ENCODE measurements around the gene SUFU. TPM values are rescaled to one million over a fixed set of nuclear protein-coding genes. Genes with fewer than 3 reads are reported as not detected.

SUFU gene
- total RNA-seq, 4 donors from 2014 or later: 6.5 to 11.0 (median 9.2) TPM

DNA sequence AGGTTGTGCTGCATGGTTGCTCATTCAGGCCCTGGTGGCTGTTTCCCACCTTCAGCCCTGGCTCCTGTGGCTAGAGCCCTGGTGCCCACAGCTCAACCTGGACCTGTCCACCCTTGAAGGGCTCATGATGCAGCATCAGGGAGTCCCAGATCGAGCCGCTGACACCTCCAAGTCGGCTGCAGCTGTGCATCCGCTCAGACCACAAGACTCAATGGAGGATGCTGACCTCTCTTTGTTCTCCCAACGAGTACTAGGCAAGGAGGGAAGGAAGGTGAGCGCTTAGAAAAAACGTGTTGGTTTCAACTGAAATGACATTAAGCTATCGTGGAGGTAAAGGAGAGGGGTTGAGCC, 43.0 kb upstream of the SUFU start:
- H3K27me3 ChIP-seq: no peaks in the 10 kb centered on the region
- H3K27ac ChIP-seq: peak overlapping the region in 2 of 4 donors; percentile 56 to 62
- no peaks in the 10 kb centered on the region for H3K9me3 ChIP-seq
- peaks cover 0 to 16% (median 2%) of the 10 kb centered on the region in 4 donors for H3K4me1 ChIP-seq
- TF ChIP-seq POLR2A (IDR thresholded peaks at IDR 0.05): no peak
- TF ChIP-seq, protein P1, sequence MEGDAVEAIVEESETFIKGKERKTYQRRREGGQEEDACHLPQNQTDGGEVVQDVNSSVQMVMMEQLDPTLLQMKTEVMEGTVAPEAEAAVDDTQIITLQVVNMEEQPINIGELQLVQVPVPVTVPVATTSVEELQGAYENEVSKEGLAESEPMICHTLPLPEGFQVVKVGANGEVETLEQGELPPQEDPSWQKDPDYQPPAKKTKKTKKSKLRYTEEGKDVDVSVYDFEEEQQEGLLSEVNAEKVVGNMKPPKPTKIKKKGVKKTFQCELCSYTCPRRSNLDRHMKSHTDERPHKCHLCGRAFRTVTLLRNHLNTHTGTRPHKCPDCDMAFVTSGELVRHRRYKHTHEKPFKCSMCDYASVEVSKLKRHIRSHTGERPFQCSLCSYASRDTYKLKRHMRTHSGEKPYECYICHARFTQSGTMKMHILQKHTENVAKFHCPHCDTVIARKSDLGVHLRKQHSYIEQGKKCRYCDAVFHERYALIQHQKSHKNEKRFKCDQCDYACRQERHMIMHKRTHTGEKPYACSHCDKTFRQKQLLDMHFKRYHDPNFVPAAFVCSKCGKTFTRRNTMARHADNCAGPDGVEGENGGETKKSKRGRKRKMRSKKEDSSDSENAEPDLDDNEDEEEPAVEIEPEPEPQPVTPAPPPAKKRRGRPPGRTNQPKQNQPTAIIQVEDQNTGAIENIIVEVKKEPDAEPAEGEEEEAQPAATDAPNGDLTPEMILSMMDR (IDR thresholded peaks at IDR 0.05): no peak
- DNase-seq: no peak
- no peaks in the 10 kb centered on the region for H3K36me3 ChIP-seq
- H3K4me3 ChIP-seq: peak overlapping the region; percentile 51 to 62 (median 58)

DNA sequence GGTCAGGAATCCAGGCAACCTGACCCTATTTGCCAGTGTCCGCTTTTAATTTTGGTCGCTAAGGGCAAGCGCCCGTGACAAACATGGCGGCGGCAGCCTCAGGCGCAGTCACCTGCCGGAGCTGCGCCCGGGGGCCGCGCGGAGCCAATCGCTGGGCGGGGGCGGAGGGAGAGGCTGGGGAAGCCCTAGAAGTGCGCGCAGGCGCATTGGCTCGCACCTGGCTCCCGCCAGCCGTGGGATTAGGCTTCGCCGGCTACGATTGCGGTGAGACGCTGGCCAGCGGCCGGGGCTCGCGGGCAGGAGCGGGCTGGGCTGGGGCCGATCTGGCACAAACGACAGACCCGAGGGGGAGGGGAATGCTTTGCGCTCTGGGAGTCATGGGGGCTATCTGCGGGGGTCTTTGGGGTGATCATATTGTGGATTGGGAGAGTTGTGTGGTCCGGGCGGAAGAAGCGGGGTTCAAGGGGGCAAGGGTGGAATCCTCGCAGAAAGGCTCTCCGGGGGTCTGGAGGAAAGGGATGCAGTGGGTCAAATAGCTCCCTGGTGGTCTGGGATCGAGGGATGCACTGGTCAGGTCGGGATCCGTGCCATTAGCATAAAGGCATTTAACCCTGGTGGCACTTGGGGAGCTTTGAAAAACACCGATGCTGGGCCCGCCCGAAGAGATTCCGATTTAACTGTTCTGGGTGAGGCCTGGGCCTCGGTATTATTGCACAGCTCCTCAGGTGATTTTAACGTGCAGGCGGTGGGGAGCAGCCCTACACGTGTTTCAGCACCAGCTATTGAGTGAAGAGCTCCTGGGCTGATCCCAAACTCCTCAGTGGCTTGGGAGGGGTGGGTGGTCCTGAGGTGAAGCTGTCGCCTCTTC, 42.4 kb upstream of the SUFU start:
- Histone ChIP-seq H3K27ac (peak overlapping the region in 3 of 4 donors; percentile 3 to 62 (median 56)), H3K4me3 (peak overlapping the region; percentile 51 to 62 (median 58)), H3K4me1 (peaks cover 0 to 16% (median 2%) of the 10 kb centered on the region in 4 donors), H3K36me3 (no peaks in the 10 kb centered on the region), H3K9me3 (no peaks in the 10 kb centered on the region), H3K27me3 (no peaks in the 10 kb centered on the region)
- TF ChIP-seq POLR2A (IDR thresholded peaks at IDR 0.05): peak in 1 of 2 donors; percentile 63
- TF ChIP-seq, protein P1 (IDR thresholded peaks at IDR 0.05): no peak
- peak; percentile 90 to 98 (median 96) for DNase-seq

DNA sequence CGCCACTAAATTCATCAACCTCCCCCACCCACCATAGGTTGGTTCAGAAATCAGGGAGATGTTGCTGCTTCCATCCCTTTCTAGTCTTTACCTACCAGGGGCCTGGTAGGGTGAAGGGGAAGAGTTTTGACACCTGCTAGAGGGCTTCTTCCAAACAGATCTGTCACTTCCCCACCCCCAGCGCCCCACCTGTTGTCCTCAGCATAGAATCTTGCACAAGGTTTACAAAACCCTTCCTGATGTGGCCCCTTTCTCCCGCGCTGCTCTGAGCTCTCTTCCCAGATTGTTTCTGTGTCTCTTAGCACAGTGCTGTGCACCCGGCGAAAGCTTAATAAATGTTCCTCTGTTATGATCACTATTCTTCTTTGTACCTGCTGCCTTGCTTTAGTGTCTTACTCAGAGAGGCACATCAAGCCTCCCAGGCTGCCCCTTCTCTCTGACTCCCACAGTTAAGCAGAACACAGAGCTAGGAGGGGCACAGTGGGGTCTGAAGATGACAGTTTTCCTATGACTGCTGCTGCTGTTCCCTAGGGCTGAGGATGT, 41.2 kb upstream of the SUFU start:
- H3K27ac ChIP-seq: peak overlapping the region in 1 of 4 donors; percentile 64
- peaks cover 0 to 16% (median 2%) of the 10 kb centered on the region in 4 donors for H3K4me1 ChIP-seq
- no peak for DNase-seq
- no peaks in the 10 kb centered on the region for H3K27me3 ChIP-seq
- H3K4me3 ChIP-seq: peak overlapping the region in 2 of 4 donors; percentile 24 to 37
- H3K9me3 ChIP-seq: no peaks in the 10 kb centered on the region
- TF ChIP-seq, protein P1 (IDR thresholded peaks at IDR 0.05): no peak
- TF ChIP-seq POLR2A (IDR thresholded peaks at IDR 0.05): no peak
- no peaks in the 10 kb centered on the region for H3K36me3 ChIP-seq

DNA sequence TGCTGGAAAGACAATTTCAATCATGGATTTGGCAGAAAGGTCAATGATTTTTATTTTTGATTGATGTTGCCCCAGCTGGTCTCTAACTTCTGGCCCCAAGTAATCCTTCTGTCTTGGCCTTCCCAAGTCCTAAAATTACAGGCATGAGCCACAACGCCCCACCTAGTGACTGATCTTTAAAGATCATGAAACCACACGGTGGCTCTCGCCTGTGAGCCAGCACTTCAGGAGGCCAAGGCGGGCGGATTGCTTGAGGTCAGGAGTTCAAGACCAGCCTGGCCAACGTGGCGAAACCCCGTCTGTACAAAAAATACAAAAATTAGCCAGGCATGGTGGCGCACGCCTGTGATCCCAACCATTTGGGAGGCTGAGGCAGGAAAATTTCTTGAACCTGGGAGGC, 39.8 kb upstream of the SUFU start:
- no peaks in the 10 kb centered on the region for H3K36me3 ChIP-seq
- DNase-seq: no peak
- H3K27ac ChIP-seq: no peak overlapping the region
- no peaks in the 10 kb centered on the region for H3K9me3 ChIP-seq
- no peaks in the 10 kb centered on the region for H3K27me3 ChIP-seq
- H3K4me1 ChIP-seq: peaks cover 0 to 16% (median 2%) of the 10 kb centered on the region in 4 donors
- no peak overlapping the region for H3K4me3 ChIP-seq
- TF ChIP-seq POLR2A (IDR thresholded peaks at IDR 0.05): no peak
- TF ChIP-seq, protein P1 (IDR thresholded peaks at IDR 0.05): no peak

DNA sequence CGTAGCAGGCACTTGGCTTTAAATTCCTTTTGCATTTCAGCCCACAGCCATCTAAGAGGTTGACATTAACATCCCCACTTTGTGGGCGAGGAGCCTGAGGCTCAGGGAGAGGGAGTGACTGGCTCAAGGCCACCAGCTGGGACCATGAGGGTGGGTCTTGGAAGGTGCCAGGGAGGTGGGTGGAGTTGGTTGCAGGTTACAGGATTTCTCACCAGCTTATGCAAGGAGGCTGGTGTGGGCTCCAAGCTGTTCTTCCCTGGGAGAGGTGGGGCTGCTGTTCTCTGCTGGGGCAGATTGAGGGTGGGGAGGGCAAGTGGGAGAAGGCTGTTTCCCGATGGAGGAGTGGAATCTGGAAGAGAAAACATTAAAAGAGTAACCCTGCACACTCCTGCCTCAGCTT, 38.3 kb upstream of the SUFU start:
- Histone ChIP-seq H3K27ac (no peak overlapping the region), H3K36me3 (no peaks in the 10 kb centered on the region), H3K9me3 (no peaks in the 10 kb centered on the region), H3K27me3 (no peaks in the 10 kb centered on the region), H3K4me1 (peaks cover 0 to 16% (median 2%) of the 10 kb centered on the region in 4 donors), H3K4me3 (no peak overlapping the region)
- TF ChIP-seq, protein P1 (IDR thresholded peaks at IDR 0.05): no peak
- no peak for TF ChIP-seq POLR2A (IDR thresholded peaks at IDR 0.05)
- no peak for DNase-seq

Measured in Peyer's patch (tissue), 4 donors.